T-cell (primary cell): ENCODE data around the gene VASH2. TPM values are rescaled to one million over a fixed set of nuclear protein-coding genes. Genes with fewer than 3 reads are reported as not detected.
A peak's percentile ranks its signal among the peaks of the same experiment; 100 is the strongest.

Experiments
- ATAC-seq, 4 experiments: fragments of 200-7000 bp in 3 of 4; fragments of 150-1000 bp in 1 of 4; cut with Tn5 transposase; replicated peaks in 1 of 4; 1 replicate in 3 of 4; 2 replicates in 1 of 4; pipeline ENCODE4 v1.10.0; 2021; ENCODE audit warnings: moderate library complexity in 3 of 4, mild to moderate bottlenecking in 2 of 4, moderate number of reproducible peaks in 1 of 4
- CTCF ChIA-PET, 2 donors: fragments of 300-600 bp; sonication (Branson Sonifier 250); formaldehyde crosslinking; loops; one replicate each; lab custom pipeline; 2022; ENCODE audit warnings: antibody characterized with exemption in 2 of 2; lab: Charles Lee
- POLR2A ChIA-PET, 2 donors: fragments of 300-600 bp; sonication (Branson Sonifier 250); formaldehyde crosslinking; loops; one replicate each; lab custom pipeline; 2022; ENCODE audit warnings: antibody characterized with exemption in 2 of 2; lab: Charles Lee
- DNase-seq, 35 experiments: peaks; one replicate each; pipeline versions ENCODE4 v3.0.0 to v3.0.0-alpha.2; 2013 to 2023
- H3K27ac ChIP-seq: one replicate; pipeline ENCODE4 v1.5.1; 2013; ENCODE audit warnings: low read length
- H3K27me3 ChIP-seq, 2 experiments: replicated peaks in 1 of 2; 1 replicate in 1 of 2; 2 replicates in 1 of 2; pipeline versions ENCODE4 v1.6.1 to v1.7.0; 2013; ENCODE audit warnings: low read length in 1 of 2, mixed read lengths in 1 of 2; ENCODE audit not compliant: control insufficient read depth in 2 of 2, insufficient read depth in 2 of 2; ENCODE audit errors: extremely low read depth in 1 of 2
- H3K36me3 ChIP-seq, 2 donors: 1 replicate in 1 of 2; 2 replicates in 1 of 2; pipeline versions ENCODE4 v1.6.1 to v1.7.0; 2013; ENCODE audit warnings: low read length in 1 of 2; ENCODE audit not compliant: control insufficient read depth in 2 of 2, insufficient read depth in 1 of 2; ENCODE audit errors: extremely low read depth in 1 of 2
- H3K4me1 ChIP-seq, 2 experiments: 1 replicate in 1 of 2; 2 replicates in 1 of 2; pipeline versions ENCODE4 v1.6.1 to v1.7.0; 2013; ENCODE audit warnings: low read length in 2 of 2, mixed read lengths in 1 of 2; ENCODE audit not compliant: insufficient read depth in 2 of 2, control insufficient read depth in 1 of 2; ENCODE audit errors: extremely low read depth in 1 of 2
- H3K4me3 ChIP-seq, 2 donors: 1 replicate in 1 of 2; 2 replicates in 1 of 2; pipeline versions ENCODE4 v1.5.1 to v1.7.0; 2013; ENCODE audit warnings: mild to moderate bottlenecking in 2 of 2, low read length in 1 of 2, moderate library complexity in 1 of 2; ENCODE audit not compliant: control insufficient read depth in 1 of 2; ENCODE audit errors: extremely low read depth in 1 of 2
- H3K9me3 ChIP-seq: 2 replicates; pipeline ENCODE4 v1.7.0; 2013
- H3K27ac Mint-ChIP-seq, 2 donors: one replicate each; pipeline ENCODE4 v1.8.0; 2020 to 2021; ENCODE audit warnings: mild to moderate bottlenecking in 2 of 2, mixed read lengths in 2 of 2
- H3K27me3 Mint-ChIP-seq, 2 donors: one replicate each; pipeline ENCODE4 v1.8.0; 2021 to 2022; ENCODE audit warnings: mixed read lengths in 2 of 2
- H3K36me3 Mint-ChIP-seq: one replicate; pipeline ENCODE4 v1.8.0; 2021; ENCODE audit warnings: mixed read lengths
- H3K4me1 Mint-ChIP-seq, 3 donors: one replicate each; pipeline ENCODE4 v1.8.0; 2020 to 2022; ENCODE audit warnings: mixed read lengths in 3 of 3, mild to moderate bottlenecking in 1 of 3
- H3K4me3 Mint-ChIP-seq, 3 donors: one replicate each; pipeline ENCODE4 v1.8.0; 2020 to 2022; ENCODE audit warnings: mild to moderate bottlenecking in 3 of 3, mixed read lengths in 3 of 3, moderate library complexity in 3 of 3
- H3K9me3 Mint-ChIP-seq, 3 donors: one replicate each; pipeline ENCODE4 v1.8.0; 2020 to 2022; ENCODE audit warnings: mixed read lengths in 3 of 3
- WGBS: methylation state at CpG from one replicate; pipeline ENCODE4 v1.1.5; 2013; ENCODE audit warnings: missing lambda C conversion rate; ENCODE audit not compliant: insufficient coverage; 5-methylcytosine and 5-hydroxymethylcytosine counted together
- total RNA-seq, 35 experiments: library from RNA in 6 of 35; stranded (reverse) in 6 of 35; fragments of 120-200 nt in 1 of 35; gene quantifications; one replicate each; pipeline versions ENCODE4 v1.2.1 to v1.2.4 and lab custom pipeline; 2013 to 2026

VASH2 gene
- total RNA-seq, 5 donors from 2014 or later (not counting 1 experiment from before 2014, with no cell fraction given), result 0.47 to 0.85 (median 0.53) TPM; not detected in 1

DNA sequence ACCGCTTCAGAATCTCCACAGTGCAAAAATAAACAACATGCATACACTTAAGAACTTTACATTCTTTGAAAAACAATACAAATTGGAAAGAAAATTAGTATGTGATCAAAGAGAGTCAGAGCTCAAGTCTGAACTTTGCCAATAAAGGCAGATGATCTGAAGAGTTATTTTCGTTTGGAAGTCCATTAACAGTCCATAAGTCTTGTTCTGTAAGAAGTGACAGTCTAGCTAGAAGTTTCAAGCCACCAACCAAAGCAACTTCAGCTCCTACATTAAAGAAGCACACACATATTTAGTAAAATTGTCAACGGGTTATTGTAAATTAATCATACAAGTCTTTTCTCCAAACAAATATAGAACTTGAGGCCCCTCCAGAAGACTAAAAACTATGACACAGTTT lies 44.6 kb downstream of the VASH2 start:
- no peaks in the 10 kb centered on the region for H3K9me3 ChIP-seq
- DNase-seq (no peak), ATAC-seq (no peak)
- H3K4me3 ChIP-seq, result no peak overlapping the region
- H3K27me3 ChIP-seq, result no peaks in the 10 kb centered on the region
- Mint-ChIP-seq H3K4me1 (peaks cover 3 to 9% (median 4%) of the 10 kb centered on the region in 3 donors), H3K9me3 (no peaks in the 10 kb centered on the region), H3K27ac (no peak overlapping the region), H3K4me3 (no peak overlapping the region), H3K27me3 (no peaks in the 10 kb centered on the region), H3K36me3 (peaks cover 26% of the 10 kb centered on the region)
- no CpG with 5 or more reads among the region's 3 CpGs for WGBS
- ChIA-PET CTCF (interaction anchor here (0.7 to 1.9 kb wide), 14 partner anchors 8 to 539 kb away, joined by 3 to 16 read pairs (median 4); no protein-coding TSS in a partner anchor), POLR2A (no interaction called here)
- no peaks in the 10 kb centered on the region for H3K4me1 ChIP-seq
- no peak overlapping the region for H3K27ac ChIP-seq
- H3K36me3 ChIP-seq, result peaks cover 3 to 34% of the 10 kb centered on the region in 2 donors

DNA sequence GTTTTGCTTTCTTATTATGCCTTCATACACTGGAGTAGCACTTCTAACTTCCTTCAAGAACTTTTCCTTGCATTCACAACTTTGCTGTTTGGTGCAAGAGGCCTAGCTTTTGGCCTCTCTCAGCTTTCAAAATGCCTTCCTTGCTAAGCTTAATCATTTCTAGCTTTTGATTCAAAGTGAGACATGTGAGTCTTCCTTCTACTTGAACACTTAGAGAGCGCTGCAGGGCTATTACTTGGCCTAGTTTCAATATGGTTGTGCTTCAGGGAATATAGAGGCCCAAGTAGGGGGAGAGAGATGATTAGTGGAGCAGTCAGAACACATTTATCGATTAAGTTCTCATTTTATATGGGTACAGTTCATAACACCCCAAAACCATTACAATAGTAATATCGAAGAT lies 52.9 kb downstream of the VASH2 start:
- Histone ChIP-seq H3K36me3 (peaks cover 3 to 31% of the 10 kb centered on the region in 2 donors), H3K27ac (no peak overlapping the region), H3K4me3 (no peak overlapping the region), H3K9me3 (no peaks in the 10 kb centered on the region), H3K4me1 (no peaks in the 10 kb centered on the region), H3K27me3 (no peaks in the 10 kb centered on the region)
- peak overlapping the region in 1 of 2 donors; percentile 23 for H3K27ac Mint-ChIP-seq
- no CpG with 5 or more reads among the region's 3 CpGs for WGBS
- DNase-seq (no peak), ATAC-seq (no peak)
- no peak overlapping the region for H3K4me3 Mint-ChIP-seq
- POLR2A ChIA-PET, result no interaction called here
- no peaks in the 10 kb centered on the region for H3K9me3 Mint-ChIP-seq
- peaks cover 0 to 5% (median 5%) of the 10 kb centered on the region in 3 donors for H3K4me1 Mint-ChIP-seq
- H3K36me3 Mint-ChIP-seq, result peaks cover 38% of the 10 kb centered on the region
- CTCF ChIA-PET, result interaction anchor here (1.3 to 1.4 kb wide), 2 partner anchors 9 kb away, joined by 4 to 5 read pairs; no protein-coding TSS in a partner anchor
- no peaks in the 10 kb centered on the region for H3K27me3 Mint-ChIP-seq

- Mint-ChIP-seq H3K36me3 (peaks cover 25% of the 10 kb centered on the region), H3K27ac (no peak overlapping the region), H3K4me3 (no peak overlapping the region), H3K27me3 (no peaks in the 10 kb centered on the region), H3K9me3 (no peaks in the 10 kb centered on the region), H3K4me1 (peaks cover 36 to 40% (median 37%) of the 10 kb centered on the region in 3 donors)
- Histone ChIP-seq H3K4me1 (no peaks in the 10 kb centered on the region), H3K36me3 (peaks cover 0 to 31% of the 10 kb centered on the region in 2 donors), H3K27me3 (no peaks in the 10 kb centered on the region), H3K9me3 (no peaks in the 10 kb centered on the region), H3K27ac (no peak overlapping the region), H3K4me3 (no peak overlapping the region)
- ChIA-PET POLR2A (no interaction called here), CTCF (no interaction called here)
- no CpG with 5 or more reads among the region's 2 CpGs for WGBS
- ATAC-seq (peak in 2 of 4 experiments; percentile 50 to 55), DNase-seq (peak in 1 of 35 experiments; percentile 19)
These were observed 58.2 kb downstream of the VASH2 start for GRCh38 chr1:213008564-213008963.

DNA sequence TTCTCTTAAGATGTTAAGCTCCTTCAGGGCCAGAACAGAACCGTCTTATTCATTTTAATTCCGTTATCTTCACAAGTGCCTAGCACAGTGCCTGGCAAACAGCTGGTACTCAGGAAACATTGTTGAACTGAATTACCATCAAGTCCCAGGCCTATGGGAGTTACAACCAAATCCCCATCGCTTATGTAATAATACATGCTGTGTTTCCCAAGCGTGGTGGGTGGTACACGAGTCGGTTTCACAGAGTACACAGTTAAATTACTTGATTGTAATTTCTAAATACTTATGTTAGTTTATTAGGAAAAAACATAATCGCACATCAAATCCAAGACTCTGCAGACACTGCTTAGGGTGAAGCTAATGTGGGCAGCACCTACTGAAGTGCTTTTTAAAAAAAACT lies 64.3 kb downstream of the VASH2 start:
- ChIA-PET POLR2A (interaction anchor here in 1 of 2 donors (0.6 kb wide), 2 partner anchors 36 to 1347 kb away, joined by 3 to 4 read pairs; partner anchors contain the start of gene RPS6KC1), CTCF (interaction anchor here (0.6 to 1.9 kb wide), 4 partner anchors 18 to 1691 kb away, joined by 3 to 7 read pairs (median 4); no protein-coding TSS in a partner anchor)
- WGBS, result 60% methylated on average over 1 of the region's 7 CpGs
- ATAC-seq (no peak), DNase-seq (peak in 1 of 35 experiments; percentile 19)
- Mint-ChIP-seq H3K36me3 (peaks cover 6% of the 10 kb centered on the region), H3K4me1 (peaks cover 41 to 45% (median 42%) of the 10 kb centered on the region in 3 donors), H3K4me3 (peak overlapping the region; percentile 97 to 100 (median 98)), H3K27me3 (no peaks in the 10 kb centered on the region), H3K27ac (peak overlapping the region; percentile 99), H3K9me3 (no peaks in the 10 kb centered on the region)
- H3K27ac ChIP-seq, result peak overlapping the region; percentile 87
- peaks cover 0 to 7% of the 10 kb centered on the region in 2 donors for H3K36me3 ChIP-seq
- peak overlapping the region; percentile 82 to 92 for H3K4me3 ChIP-seq
- H3K4me1 ChIP-seq, result peaks cover 11 to 16% of the 10 kb centered on the region in 2 experiments
- no peaks in the 10 kb centered on the region for H3K27me3 ChIP-seq
- H3K9me3 ChIP-seq, result no peaks in the 10 kb centered on the region

- peaks cover 11 to 16% of the 10 kb centered on the region in 2 experiments for H3K4me1 ChIP-seq
- Mint-ChIP-seq H3K9me3 (no peaks in the 10 kb centered on the region), H3K4me3 (peak within 1 kb of the TSS; percentile 97 to 100 (median 98)), H3K27ac (peak within 1 kb of the TSS; percentile 99), H3K4me1 (peaks cover 41 to 45% (median 42%) of the 10 kb centered on the region in 3 donors), H3K27me3 (no peaks in the 10 kb centered on the region), H3K36me3 (peaks cover 6% of the 10 kb centered on the region)
- WGBS, result under 1% methylated on average over 49 of the region's 66 CpGs
- peak within 1 kb of the TSS; percentile 82 to 92 for H3K4me3 ChIP-seq
- POLR2A ChIA-PET, result interaction anchor here in 1 of 2 donors (0.6 kb wide), 1 partner anchor 1348 kb away, joined by 3 read pairs; no protein-coding TSS in a partner anchor
- DNase-seq (peak; percentile 89 to 99 (median 95)), ATAC-seq (peak; percentile 96 to 97 (median 97))
- H3K27ac ChIP-seq, result peak within 1 kb of the TSS; percentile 87
- CTCF ChIA-PET, result interaction anchor here (0.6 to 1.9 kb wide), 5 partner anchors 19 to 1691 kb away, joined by 3 to 7 read pairs (median 4); no protein-coding TSS in a partner anchor
- H3K36me3 ChIP-seq, result peaks cover 0 to 7% of the 10 kb centered on the region in 2 donors
- no peaks in the 10 kb centered on the region for H3K9me3 ChIP-seq
- no peaks in the 10 kb centered on the region for H3K27me3 ChIP-seq
These were observed 65.0 kb downstream of the VASH2 start, which contains the start of gene ANGEL2 for GRCh38 chr1:213015099-213016050. Gene ANGEL2 (minus strand): TSS chr1:213015867. CDS start chr1:213015671, 196 bp downstream.
